Thoracic aorta (tissue), 2 donors: ENCODE measurements around the gene TARBP1. TPM values are rescaled to one million over a fixed set of nuclear protein-coding genes. Genes with fewer than 3 reads are reported as not detected.

Experiments
- ATAC-seq: fragments of 150-250 bp; one replicate; pipeline ENCODE4 v1.8.0; 2017; ENCODE audit warnings: low read depth; ENCODE audit not compliant: insufficient number of reproducible peaks, low FRiP score
- DNase-seq: peaks from one replicate; pipeline ENCODE4 v3.0.0-alpha.2; 2020; ENCODE audit warnings: low spot score
- H3K27ac ChIP-seq, 2 donors: fragments of 200-600 bp; sonication (generic); 1 replicate in 1 of 2; 2 replicates in 1 of 2; pipeline ENCODE4 v1.5.1; 2016; ENCODE audit warnings: mild to moderate bottlenecking in 2 of 2, moderate library complexity in 2 of 2
- H3K27me3 ChIP-seq: fragments of 200-600 bp; sonication (generic); replicated peaks from 2 replicates; pipeline ENCODE4 v1.6.0; 2016; ENCODE audit warnings: mild to moderate bottlenecking; ENCODE audit not compliant: insufficient read depth
- H3K36me3 ChIP-seq: fragments of 200-600 bp; sonication (generic); one replicate; pipeline ENCODE4 v1.5.1; 2016
- H3K4me1 ChIP-seq, 2 donors: fragments of 200-600 bp; sonication (generic); 1 replicate in 1 of 2; 2 replicates in 1 of 2; pipeline versions ENCODE4 v1.5.1 to v1.6.0; 2016; ENCODE audit warnings: low read depth in 2 of 2, mild to moderate bottlenecking in 1 of 2; ENCODE audit not compliant: control insufficient read depth in 1 of 2
- H3K4me3 ChIP-seq: fragments of 200-600 bp; sonication (generic); 2 replicates; pipeline ENCODE4 v1.5.1; 2016; ENCODE audit warnings: mild to moderate bottlenecking
- H3K9me3 ChIP-seq: fragments of 200-600 bp; sonication (generic); 2 replicates; pipeline ENCODE4 v1.5.1; 2016
- total RNA-seq, 2 donors: library from RNA; depleted of rRNA; stranded (reverse); fragments of >200 nt; gene quantifications; one replicate each; pipeline versions ENCODE4 v1.1.0 to v1.2.3, GENCODE V29; 2016
- TF ChIP-seq, protein P1 (sequence below): fragments of 200-600 bp; sonication (generic); IDR thresholded peaks from one replicate; pipeline ENCODE4 v1.5.1; 2019; ENCODE audit warnings: antibody characterized with exemption

The TARBP1 gene
- total RNA-seq, 2 donors from 2014 or later = 11.5 to 13.5 TPM

DNA sequence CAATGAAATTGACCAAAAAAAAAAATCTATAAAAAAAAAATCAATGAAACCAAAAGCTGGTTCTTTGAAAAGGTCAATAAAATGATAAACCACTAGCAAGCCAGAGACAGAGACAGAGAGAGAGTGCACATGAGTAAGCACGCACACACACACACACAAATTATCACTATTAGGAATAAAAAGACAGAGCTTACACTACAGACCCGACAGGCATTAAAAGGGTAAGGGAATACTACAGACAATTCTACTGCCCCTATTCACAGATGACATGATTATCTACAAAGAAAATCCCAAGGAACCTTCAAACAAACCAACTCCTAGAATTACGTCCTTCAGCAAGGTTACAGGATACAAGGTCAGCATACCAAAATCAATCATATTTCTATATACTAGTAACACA, 38.6 kb downstream of the TARBP1 start:
- TF ChIP-seq, protein P1, sequence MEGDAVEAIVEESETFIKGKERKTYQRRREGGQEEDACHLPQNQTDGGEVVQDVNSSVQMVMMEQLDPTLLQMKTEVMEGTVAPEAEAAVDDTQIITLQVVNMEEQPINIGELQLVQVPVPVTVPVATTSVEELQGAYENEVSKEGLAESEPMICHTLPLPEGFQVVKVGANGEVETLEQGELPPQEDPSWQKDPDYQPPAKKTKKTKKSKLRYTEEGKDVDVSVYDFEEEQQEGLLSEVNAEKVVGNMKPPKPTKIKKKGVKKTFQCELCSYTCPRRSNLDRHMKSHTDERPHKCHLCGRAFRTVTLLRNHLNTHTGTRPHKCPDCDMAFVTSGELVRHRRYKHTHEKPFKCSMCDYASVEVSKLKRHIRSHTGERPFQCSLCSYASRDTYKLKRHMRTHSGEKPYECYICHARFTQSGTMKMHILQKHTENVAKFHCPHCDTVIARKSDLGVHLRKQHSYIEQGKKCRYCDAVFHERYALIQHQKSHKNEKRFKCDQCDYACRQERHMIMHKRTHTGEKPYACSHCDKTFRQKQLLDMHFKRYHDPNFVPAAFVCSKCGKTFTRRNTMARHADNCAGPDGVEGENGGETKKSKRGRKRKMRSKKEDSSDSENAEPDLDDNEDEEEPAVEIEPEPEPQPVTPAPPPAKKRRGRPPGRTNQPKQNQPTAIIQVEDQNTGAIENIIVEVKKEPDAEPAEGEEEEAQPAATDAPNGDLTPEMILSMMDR = no peak
- Histone ChIP-seq H3K4me3 (no peak overlapping the region), H3K27me3 (no peaks in the 10 kb centered on the region), H3K4me1 (no peaks in the 10 kb centered on the region), H3K27ac (no peak overlapping the region), H3K9me3 (no peaks in the 10 kb centered on the region), H3K36me3 (peaks cover 4% of the 10 kb centered on the region)
- no peak for ATAC-seq
- DNase-seq = no peak

DNA sequence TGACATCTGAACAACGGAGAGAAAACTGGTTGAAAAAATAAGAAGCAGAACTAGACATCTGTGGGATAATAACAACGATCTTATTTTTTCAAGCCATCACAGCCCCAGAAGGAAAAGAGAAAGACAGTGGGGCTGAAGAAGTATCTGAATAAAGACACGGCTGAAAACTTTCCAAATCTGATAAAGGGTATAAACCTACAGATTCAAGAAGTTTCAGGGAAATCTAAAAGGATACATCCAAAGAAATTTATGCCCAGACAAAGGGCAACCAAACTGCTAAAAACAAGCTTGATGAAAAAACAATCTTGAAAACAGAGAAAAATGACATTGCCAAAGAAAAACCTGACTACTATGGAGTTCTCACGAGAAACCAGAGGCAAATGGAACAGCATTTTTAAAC, 40.4 kb downstream of the TARBP1 start:
- Histone ChIP-seq H3K9me3 (no peaks in the 10 kb centered on the region), H3K27me3 (no peaks in the 10 kb centered on the region), H3K4me3 (no peak overlapping the region), H3K4me1 (no peaks in the 10 kb centered on the region), H3K27ac (no peak overlapping the region), H3K36me3 (no peaks in the 10 kb centered on the region)
- DNase-seq (no peak), ATAC-seq (no peak)
- TF ChIP-seq, protein P1 = no peak

DNA sequence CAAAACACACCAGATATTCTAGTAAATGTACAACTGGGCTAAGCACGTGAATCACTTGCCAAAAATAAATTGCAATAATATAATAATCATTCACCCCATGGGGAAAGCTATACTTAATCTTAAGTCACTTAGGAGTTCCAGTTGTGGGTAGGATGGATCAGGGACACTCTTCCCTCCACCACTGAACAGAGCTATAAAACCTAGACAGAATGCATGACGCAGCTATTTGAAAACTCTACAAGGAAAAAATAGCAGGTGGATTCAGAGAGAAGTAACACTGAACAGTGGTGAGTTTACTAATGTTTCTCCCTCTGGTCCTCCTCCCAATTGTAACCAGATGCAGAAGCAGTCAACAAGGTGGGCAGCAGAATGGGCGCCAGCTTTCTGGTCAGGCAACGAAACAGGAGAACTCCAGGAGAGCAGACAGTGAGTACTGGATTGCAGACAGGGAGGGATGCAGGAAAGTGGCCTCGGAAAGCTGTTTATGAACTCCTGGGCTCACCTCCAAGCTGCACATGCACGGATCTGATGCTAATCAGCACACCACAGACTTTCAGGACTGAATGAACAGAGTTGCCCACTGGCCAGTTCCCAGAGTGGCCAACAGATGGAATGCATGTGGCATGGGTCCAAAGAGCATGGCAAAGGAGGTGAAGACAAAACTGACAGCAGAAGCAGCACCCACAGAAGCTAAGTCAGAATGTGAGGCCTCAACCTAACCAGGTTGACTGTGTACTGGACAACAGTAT, 41.4 kb downstream of the TARBP1 start:
- Histone ChIP-seq H3K36me3 (no peaks in the 10 kb centered on the region), H3K27ac (no peak overlapping the region), H3K4me1 (no peaks in the 10 kb centered on the region), H3K9me3 (no peaks in the 10 kb centered on the region), H3K27me3 (no peaks in the 10 kb centered on the region), H3K4me3 (no peak overlapping the region)
- TF ChIP-seq, protein P1 = no peak
- DNase-seq (no peak), ATAC-seq (no peak)

DNA sequence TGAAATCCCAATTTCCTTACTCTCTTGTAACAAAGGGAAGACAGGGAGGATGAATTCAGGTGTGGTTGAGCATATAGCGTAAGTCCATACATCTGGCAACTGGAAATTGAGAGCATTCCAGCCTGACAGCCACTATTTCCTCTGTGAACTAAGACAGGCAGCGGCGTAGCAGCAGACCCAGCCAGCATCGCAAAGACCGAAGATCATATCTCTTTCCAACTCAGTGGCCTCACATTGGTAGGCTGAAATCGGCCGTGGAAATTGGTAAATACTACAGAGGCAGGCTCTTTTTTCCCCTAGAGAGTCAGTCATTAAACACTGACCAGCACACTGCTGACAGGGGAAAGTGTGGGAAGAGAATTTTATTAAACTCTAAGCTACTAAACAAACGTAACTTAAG, 43.4 kb downstream of the TARBP1 start:
- no peak for ATAC-seq
- H3K27ac ChIP-seq = no peak overlapping the region
- TF ChIP-seq, protein P1 = no peak
- DNase-seq = no peak
- no peaks in the 10 kb centered on the region for H3K36me3 ChIP-seq
- H3K4me1 ChIP-seq = no peaks in the 10 kb centered on the region
- H3K9me3 ChIP-seq = no peaks in the 10 kb centered on the region
- no peaks in the 10 kb centered on the region for H3K27me3 ChIP-seq
- H3K4me3 ChIP-seq = no peak overlapping the region

DNA sequence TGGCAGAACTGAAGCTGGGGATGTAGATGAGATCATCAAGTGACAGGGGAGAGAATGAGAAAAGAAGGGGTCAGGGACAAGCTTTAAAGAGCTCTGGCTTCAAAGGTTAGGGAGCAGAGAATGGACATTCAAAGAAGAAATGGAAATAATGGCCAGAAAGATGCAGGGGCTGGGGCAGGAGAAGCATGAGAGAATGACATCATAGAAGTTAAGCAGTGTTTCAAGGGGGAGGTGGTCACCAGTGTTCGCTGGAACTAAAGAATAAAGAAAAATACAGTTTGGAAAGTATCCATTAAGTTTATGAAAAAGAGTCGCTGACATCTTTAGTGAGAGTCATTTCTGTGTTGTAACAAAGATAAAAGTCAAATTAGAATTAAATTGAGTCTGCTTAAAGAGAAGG, 44.3 kb downstream of the TARBP1 start:
- Histone ChIP-seq H3K4me3 (no peak overlapping the region), H3K4me1 (no peaks in the 10 kb centered on the region), H3K9me3 (no peaks in the 10 kb centered on the region), H3K27ac (no peak overlapping the region), H3K27me3 (no peaks in the 10 kb centered on the region), H3K36me3 (no peaks in the 10 kb centered on the region)
- DNase-seq (no peak), ATAC-seq (no peak)
- TF ChIP-seq, protein P1 = no peak
